Measurements from ENCODE around the gene CAPN5.

Gene CAPN5

DNA sequence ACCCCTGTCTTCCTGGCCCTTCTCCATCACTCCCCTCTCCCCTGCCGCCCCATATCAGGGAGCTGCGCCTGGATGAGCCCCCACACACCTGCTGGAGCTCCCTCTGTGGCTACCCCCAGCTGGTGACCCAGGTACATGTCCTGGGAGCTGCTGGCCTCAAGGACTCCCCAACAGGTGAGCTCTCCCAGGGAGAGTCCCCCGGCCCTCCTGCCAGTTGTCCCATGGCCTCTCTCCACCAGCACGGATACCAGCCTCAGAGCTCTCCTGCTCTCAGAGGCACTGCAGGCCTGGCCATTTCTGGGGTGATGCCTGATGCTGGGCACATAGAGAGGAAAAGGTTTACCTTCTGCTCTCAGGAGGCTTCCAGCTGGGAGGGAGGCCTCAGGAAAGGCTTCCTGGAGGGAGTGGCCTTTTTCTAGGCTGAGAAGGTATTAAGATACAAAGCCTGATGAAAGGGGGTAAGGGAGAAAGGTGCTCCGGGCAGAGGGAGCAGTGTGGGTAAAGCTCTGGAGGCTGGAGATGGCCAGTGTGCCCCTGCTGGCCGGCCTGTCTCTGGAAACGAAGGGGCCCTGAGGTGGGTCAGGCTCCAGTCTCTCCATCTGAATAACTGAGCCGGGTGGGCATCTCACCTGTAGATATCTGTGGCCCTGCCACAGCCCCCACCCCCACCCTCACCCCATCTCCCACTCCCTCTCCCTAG, 55.3 kb downstream of the CAPN5 start:
- no peak for DNase-seq

DNA sequence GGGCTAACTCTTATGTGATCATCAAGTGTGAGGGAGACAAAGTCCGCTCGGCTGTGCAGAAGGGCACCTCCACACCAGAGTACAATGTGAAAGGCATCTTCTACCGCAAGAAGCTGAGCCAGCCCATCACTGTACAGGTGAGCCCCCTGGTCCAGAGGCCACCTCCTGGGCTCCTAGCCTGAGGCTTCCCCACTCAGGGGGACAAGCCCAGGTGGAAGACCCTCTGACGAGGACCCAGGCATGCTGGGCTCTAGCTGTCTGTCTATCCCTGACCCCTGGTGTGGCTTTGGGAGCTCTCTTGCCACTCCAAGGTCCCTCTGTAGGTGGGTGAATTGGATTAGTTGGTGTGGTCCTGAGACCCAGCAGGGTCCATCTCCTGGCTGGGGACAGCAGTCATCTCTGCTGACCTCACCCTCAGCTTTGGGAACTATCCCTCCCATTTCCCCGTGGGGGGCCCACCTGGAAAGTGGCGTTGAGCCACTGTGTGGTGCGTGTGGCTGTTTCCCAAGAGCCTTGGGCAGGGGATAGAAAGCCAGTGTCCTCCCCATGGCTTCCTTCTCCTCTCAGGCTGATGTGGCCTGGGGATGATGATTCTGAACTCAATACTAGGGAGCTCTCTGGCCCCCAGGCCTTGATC, 55.9 kb downstream of the CAPN5 start:
- no peak for DNase-seq

DNA sequence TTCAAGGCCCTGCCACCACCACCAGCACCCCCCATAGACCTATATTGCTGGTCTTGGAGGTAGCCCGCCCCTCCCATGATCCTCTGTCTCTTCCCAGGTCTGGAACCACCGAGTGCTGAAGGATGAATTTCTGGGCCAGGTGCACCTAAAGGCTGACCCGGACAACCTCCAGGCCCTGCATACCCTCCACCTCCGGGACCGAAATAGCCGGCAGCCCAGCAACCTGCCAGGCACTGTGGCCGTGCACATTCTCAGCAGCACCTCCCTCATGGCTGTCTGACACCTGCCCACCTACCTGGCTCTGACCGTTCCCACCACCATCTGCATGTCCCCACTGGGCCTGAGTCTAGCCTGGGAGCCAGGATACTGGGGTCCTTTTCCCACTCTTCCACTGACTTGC, 56.8 kb downstream of the CAPN5 start:
- DNase-seq, result no peak

DNA sequence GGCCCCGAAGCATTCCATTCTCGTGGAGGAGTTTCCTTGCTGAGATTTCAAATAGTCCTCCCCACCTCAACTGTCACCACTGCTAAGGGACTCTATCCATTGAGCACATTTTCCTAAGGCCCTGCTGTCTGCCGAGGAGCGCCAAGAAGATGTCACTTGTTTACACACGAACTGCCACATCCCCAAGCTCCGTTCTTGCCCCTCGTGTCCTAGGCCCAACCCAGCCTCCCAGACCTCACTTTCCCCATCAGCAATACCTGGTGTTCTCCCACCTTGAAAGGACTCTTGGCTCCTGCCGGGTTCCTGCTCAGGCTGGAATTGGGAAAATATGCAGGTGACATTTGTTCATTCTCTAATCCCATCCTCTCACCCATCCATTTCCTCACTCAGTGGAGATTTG, 57.3 kb downstream of the CAPN5 start:
- no peak for DNase-seq

DNA sequence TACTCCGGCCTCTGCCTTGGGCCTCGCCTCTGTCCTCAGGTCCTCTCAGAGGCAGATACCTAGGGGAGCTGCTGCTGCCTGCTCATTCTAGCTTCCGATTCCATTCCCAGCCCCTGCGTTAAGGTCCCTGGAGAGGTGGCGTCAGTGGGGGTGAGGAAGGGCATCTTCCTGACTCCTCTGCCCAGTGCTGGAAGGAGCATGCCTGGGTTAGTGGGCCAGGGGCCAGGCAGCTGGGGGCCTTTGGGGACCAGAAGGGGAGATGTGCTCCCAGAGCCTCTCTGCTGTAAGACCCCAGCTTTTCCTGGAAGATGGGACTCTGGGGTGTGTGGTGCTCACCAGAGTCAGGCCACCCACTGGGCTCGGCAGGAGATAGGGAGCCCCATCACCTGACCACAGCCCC, 57.7 kb downstream of the CAPN5 start:
- DNase-seq, result no peak

DNA sequence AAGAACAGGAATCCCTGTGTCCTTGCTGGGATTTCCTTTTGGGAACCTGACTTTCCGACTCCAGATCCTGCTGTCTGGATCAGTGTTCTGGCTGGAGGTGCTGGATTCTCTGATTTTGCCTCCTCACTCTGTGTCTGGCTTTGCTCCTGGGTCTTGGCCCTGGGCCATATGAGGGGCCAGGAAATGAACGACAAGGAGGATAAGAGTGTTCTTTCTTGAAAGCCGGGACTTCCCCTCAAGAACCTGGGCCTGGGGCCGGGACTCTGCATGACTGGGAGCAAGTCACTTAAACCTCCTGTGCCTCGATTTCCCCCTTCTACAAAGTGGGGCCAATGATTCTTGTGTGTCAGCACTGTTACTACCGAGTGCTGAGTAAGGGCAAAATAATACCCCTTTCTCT, 58.4 kb downstream of the CAPN5 start:
- DNase-seq, result no peak

DNA sequence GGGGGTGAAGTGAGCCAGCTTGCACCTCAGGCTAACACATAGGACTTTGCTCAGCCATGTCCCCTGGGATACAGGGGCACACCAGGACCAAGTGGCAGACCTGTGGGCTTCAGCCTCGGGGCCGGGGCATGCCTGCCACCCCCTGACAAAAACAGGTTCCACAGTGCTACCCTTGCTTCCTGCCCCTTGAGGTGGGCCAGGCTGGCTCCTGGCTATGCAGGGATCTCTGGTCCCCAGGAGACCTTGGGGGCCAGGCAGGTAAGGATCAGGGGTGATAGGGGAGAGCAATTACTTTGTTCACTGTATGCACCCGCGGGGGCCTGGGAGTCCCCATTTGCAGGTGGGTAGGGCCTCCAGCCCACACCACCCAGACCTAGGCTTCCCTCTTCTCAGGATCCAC, 58.9 kb downstream of the CAPN5 start:
- DNase-seq, result no peak

DNA sequence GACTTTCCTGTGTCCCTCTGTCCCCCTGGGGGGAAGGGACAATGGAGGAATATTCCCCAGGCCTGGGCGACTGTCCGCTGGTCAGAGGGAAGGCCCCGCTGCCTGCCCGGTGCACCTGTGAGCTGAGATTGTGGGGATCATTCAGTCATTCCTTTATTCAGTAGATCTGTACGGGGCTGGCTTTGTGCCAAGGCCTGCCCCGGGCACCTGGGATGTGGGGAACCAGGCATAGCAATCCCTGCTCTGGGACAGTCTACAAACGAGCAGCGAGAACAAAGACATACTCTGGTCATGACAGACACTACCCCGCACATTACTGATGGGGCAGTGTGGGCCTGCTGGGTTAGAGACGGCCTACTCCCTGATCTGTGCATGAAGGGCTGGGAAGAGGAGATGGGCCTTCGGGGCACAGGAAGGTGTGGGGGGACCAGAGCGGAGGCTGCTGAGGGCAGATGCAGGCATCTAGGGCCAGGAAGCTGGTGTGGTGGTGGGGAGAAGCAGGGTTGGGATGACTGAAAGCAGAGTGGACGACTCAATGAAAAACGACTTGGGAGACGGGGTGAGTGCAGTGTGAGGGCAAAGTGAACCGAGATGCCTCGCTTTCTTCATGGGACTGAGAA, 59.5 kb downstream of the CAPN5 start:
- DNase-seq, result no peak

DNA sequence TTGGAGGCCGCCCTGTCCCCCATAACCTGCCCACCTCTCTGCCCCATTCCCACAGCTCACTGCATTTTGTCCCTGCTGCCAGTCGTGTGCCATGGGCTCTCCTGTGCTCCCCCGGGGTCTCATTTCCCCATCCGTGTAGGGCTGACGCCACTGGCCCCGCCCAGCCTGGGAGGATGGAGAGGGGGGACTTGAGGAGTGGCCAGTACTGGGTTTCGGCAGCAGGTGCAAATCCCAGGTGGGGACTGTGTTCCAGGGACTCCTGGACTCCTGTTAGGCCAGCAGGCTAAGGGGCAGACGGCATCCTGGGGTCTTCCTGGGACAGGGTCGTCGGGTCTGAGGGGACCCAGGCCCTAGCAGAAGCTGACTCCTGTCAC, 60.1 kb downstream of the CAPN5 start:
- no peak for DNase-seq

DNA sequence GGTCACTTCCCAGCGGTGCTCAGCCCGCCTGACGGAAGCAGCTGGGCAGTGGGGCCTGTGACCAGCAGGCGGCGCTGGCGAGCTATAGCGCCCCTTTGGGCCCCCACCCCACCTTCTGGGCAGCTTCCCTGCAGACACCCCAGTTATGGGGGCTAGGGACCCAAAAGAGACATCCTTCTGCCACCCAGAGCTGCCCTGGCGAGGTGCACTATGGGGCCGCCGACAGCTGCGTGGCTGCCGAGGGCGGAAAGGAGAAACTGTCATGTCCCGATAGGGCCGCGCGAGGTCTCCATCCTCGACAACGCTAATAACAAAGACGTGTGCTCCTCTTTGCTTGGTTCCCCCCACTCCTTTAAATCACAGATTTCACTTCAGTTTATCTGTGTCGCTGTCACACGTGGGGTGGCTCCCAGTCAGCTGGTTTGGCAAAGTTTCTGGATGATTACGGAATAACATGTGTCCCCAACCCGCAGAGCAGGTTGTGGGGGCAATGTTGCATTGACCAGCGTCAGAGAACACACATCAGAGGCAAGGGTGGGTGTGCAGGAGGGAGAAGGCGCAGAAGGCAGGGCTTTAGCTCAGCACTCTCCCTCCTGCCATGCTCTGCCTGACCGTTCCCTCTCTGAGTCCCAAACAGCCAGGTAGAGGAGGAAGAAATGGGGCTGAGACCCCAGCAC, 60.6 kb downstream of the CAPN5 start:
- peak; percentile 73 for DNase-seq

DNA sequence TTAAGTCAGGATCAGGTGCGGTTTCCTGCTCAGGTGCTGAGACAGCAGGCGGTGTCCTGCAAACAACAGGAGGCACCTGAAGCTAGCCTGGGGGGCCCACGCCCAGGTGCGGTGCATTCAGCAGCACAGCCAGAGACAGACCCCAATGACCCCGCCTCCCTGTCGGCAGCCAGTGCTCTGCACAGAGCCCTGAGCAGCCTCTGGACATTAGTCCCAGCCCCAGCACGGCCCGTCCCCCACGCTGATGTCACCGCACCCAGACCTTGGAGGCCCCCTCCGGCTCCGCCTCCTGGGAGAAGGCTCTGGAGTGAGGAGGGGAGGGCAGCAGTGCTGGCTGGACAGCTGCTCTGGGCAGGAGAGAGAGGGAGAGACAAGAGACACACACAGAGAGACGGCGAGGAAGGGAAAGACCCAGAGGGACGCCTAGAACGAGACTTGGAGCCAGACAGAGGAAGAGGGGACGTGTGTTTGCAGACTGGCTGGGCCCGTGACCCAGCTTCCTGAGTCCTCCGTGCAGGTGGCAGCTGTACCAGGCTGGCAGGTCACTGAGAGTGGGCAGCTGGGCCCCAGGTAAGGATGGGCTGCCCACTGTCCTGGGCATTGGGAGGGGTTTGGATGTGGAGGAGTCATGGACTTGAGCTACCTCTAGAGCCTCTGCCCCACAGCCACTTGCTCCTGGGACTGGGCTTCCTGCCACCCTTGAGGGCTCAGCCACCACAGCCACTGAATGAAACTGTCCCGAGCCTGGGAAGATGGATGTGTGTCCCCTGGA, 61.3 kb downstream of the CAPN5 start, which contains the start of gene MYO7A:
Gene MYO7A, plus strand, starts transcription at position 327 of the 772 bp plus-strand sequence. CDS start 2,389 bp downstream, outside the sequence.
- DNase-seq, result no peak

DNA sequence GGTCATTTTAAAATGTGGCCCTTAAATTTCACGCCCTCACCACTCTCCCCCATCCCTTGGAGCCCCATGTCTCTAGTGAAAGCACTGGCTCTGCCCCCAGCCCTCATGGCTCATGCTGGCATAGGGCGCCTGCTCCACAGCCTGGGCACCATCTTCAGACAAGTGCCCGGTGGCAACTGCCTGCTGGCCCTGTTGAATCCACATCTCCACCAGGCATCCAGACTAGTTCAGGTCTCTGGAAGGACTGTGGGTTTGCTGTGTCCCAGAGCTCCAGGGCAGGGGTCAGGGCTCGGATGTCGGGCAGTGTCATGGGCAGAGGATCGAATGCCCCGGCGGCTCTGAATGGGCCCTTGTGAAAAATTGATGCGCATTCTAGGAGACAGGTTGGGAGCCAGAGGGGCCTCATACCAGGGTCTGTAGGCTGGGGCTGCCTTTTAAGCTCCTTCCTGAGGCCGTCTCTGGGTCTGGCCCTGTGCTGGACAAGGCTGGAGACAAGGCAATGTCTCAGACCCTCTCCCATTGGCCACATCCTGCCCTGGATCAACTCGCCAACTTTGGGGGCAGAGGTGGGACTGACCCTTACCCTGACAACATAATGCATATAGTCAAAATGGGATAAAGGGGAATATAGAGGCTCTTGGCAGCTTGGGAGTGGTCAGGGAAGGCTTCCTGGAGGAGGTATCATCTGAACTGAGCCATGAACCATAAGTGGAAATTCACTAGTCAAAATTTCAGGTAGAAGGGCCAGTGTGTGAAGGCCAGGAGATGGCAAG, 62.5 kb downstream of the CAPN5 start:
- DNase-seq, result no peak

DNA sequence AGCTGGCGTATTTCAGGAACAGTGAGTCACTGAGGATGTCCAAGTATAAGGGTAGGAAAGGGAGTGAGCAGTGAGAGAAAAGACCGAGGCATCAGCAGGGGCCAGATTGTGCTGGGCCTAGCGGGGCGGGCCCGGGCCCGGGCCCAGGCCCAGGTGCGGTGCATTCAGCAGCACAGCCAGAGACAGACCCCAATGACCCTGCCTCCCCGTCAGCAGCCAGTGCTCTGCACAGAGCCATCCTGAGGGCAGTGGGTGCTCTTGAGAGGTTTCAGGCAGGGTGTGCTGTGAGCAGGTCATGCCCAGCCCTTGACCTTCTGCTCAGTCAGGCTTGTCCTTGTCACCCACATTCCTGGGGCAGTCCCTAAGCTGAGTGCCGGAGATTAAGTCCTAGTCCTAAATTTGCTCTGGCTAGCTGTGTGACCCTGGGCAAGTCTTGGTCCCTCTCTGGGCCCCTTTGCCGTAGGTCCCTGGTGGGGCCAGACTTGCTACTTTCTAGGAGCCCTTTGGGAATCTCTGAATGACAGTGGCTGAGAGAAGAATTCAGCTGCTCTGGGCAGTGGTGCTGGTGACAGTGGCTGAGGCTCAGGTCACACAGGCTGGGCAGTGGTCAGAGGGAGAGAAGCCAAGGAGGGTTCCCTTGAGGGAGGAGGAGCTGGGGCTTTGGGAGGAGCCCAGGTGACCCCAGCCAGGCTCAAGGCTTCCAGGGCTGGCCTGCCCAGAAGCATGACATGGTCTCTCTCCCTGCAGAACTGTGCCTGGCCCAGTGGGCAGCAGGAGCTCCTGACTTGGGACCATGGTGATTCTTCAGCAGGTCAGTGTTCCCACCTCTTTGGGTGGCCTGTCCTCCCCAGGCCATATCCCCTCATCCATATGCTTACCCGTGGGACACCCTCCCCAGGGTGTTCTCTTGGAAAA, 63.3 kb downstream of the CAPN5 start:
- DNase-seq, result no peak

DNA sequence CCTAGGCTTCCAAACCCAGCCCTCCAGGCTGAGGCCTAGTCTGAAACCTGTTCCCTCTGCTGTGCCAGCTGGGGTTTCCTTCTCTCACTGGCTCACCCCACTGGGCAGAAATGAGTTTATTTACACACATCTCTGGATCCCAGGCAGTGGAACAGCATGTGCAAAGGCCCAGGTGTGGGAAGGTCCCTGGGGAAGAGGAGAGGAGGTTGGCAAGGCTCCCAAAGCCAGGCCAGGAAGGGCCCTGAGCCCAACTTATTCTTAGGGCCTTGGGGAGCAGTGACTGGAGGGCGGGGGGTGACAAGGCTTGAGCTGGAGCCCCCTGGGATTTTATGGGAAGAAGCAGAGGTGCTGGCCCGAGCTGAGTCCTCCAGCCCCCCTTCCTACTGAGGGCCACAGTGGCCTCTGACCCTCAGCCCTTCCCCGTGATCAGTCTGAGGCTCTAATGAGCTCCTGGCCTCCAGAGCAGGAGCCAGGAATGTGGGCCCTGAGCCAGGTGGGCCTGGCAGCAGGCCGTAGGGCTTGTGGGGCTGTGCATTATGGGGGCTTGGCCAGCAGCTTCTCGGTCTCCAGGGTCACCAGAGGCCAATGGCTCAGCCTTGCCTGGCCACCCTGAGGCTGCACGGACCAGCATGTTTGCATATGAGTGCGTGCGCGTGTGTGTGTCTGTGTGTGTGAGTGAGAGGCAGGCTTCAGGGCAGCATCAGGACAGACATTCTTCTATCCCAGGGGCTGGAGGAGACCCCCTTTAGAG, 64.2 kb downstream of the CAPN5 start:
- no peak for DNase-seq

DNA sequence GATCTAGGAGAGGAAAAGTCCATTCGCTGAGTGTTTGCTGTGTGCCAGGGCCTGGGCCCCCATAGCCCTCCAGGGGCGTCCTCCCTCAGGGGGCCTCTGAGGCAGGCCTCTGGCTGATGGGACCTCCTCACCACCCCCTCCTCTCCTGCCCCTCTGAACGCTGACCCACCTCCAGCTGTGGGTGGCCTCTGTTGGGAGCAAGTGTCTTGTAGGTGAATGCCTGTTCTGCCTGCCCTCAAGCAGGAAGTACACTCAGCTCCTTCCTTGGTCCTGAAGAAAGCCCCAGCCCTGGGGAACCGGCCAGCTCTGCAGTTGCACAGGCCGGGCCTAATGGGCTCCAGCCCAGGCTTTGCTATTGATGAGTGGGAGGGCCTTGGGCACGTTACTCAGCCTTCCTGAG, 64.8 kb downstream of the CAPN5 start:
- no peak for DNase-seq

DNA sequence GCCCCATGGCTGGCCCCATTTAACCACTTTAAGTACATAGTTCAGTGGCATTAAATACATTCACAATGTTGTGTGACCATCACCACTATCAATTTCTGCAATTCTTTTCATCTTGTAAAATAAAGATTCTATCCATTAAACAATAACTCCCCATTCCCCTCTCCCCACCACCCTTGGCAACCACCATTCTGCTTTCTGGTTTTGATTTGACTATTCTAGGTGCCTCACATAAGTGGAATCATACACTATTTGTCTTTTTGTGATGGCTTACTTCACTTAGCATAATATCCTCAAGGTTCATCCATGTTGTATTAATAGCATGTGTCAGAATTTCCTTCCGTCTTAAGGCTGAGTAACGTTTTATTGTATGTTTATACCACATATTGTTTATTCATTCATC, 68.3 kb downstream of the CAPN5 start:
- DNase-seq, result no peak

DNA sequence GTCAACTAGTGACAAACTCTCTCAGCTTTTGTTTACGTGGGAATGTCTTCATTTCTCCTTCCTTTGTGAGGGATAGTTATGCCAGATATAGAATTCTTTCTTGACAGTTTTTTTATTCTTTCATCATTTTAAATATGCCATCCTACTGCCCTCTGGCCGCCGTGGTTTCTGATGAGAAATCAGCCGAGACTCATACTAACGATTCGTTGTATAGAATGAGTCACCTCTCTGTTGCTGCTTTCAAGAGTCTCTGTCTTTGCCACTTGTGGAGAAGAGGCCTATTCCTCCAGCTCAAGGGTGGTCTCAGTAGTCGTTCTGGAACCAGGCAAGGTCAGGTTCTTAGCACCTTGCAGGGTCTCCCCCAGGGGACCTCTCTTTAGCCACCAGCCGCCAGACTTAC, 69.3 kb downstream of the CAPN5 start:
- no peak for DNase-seq

DNA sequence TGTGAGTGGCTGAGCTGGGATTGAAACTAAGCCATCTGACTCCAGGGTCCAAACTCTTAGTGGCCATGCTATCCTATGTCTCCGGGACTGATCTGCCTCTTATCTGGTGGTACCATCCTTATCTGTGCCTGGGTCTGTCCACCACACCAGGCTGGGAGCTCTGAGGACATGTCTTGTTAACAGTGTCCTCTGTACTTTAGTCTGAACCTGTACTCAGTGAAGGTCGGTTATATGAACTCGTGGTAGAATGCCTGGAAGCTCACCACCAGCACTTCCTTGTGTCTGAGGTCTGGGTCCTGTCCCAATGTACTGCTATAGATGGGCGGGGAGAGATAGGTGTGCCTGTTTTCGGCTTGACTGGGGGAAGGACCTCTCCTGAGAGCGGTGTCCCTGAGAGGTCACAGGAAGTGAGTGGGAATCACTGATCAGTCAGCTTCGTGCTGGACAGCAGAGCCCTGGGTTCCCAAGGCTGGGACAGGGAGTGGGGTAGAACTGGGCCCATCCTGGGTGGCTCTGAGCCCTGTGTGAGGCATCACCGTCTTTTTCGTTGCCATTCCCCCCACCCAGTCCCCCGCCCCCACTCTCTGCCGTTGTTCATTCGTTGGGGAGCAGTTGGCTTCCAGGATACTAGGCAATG, 70.1 kb downstream of the CAPN5 start:
- DNase-seq, result no peak

DNA sequence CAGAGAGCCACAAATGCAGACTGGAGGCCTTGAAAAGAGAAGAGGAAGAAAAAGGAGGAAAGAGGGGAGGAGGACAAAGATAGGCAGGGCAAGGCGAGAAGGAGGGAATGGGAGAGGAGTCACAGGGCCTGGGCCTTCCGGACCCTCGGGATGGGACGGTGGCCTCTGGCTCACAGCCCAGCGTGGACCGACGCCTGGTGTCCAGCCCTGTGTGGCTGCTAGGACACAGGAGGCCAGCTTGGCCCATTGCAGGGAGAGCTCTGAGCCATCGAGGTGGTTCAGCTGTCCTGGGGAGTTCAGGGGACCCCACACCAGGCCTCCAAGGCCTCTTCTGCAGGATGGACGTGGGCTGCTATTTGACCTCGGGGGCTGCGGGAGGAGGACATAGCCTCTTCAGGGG, 70.7 kb downstream of the CAPN5 start:
- no peak for DNase-seq

DNA sequence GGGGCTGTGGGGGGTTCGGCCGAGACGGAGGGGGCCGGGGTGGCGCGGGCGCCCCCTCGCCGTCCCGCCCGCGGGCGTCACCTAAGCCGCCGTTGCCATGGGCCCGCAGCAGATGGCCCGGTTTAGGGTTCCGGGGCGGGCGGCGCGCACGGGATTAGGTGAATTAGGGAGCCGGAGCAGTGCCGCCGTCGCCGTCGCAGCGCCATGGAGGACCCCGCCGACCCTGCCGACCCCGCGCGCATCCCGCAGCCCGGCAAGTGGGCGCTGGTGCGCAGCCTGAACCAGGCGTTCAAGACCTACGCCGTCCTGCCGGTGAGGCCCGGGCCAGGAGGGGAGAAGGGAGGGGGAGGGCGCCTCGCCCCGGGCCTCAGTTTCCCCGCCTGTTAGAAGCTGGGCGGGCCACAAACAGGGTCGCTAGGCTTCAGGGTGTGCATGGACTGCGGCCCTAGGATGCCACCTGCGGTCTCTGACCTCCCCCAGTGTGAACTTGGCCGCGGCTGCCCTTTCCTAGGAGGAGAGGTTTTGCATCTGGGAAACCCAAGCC, 71.4 kb downstream of the CAPN5 start:
- DNase-seq, result no peak

Data from activated T-cell treated with anti-CD3 and anti-CD28 coated beads, Interleukin-2, amount 50 U/mL, for 1 hour (primary cell).